ENCODE data around the gene GARIN5A.

The GARIN5A gene

GRCh38 chr19:50432221-50433028, 44.2 kb downstream of the GARIN5A start, which contains the start of gene MYBPC2:
MYBPC2 (plus strand) TSS chr19:50432892; CDS start chr19:50432954, 62 bp downstream.
- DNase-seq, result no peak

GRCh38 chr19:50431343-50432220, 45.1 kb downstream of the GARIN5A start:
- peak; percentile 66 for DNase-seq

- no peak for DNase-seq
Observed at GRCh38 chr19:50430888-50431342, 45.7 kb downstream of the GARIN5A start.

GRCh38 chr19:50428772-50429463, 47.7 kb downstream of the GARIN5A start:
- no peak for DNase-seq

- DNase-seq, result no peak
Observed at GRCh38 chr19:50427997-50428425, 48.6 kb downstream of the GARIN5A start.

- no peak for DNase-seq
Observed at GRCh38 chr19:50427318-50427925, 49.2 kb downstream of the GARIN5A start.

- no peak for DNase-seq
Observed at GRCh38 chr19:50425581-50425980, 51.1 kb downstream of the GARIN5A start.

GRCh38 chr19:50423279-50424113, 53.2 kb downstream of the GARIN5A start:
- DNase-seq, result no peak

- DNase-seq, result no peak
Observed at GRCh38 chr19:50422397-50423278, 54.0 kb downstream of the GARIN5A start.

GRCh38 chr19:50420808-50421207, 55.8 kb downstream of the GARIN5A start:
- DNase-seq, result no peak

- DNase-seq, result no peak
Observed at GRCh38 chr19:50420127-50420526, 56.5 kb downstream of the GARIN5A start.

- no peak for DNase-seq
Observed at GRCh38 chr19:50419580-50420035, 57.0 kb downstream of the GARIN5A start.

- no peak for DNase-seq
Observed at GRCh38 chr19:50419022-50419579, 57.5 kb downstream of the GARIN5A start.

GRCh38 chr19:50418176-50419021, 58.2 kb downstream of the GARIN5A start, which contains the start of gene SPIB:
SPIB (plus strand) TSS chr19:50418938; CDS start chr19:50418963, 25 bp downstream.
- no peak for DNase-seq

- no peak for DNase-seq
Observed at GRCh38 chr19:50417111-50418081, 59.3 kb downstream of the GARIN5A start.

Data from NCI-H1694 (cell line).